Astrocyte (in vitro differentiated cells and primary cell): Measurements from ENCODE around the gene ZNF565.

Experiments
- CTCF ChIP-seq: IDR thresholded peaks from 2 replicates; pipeline ENCODE4 v1.5.1; 2011; ENCODE audit warnings: low read depth, mild to moderate bottlenecking, inconsistent platforms, low read length, moderate library complexity; ENCODE audit not compliant: insufficient read depth
- EZH2 ChIP-seq: IDR thresholded peaks from 2 replicates; pipeline ENCODE4 v1.6.1; 2012; ENCODE audit warnings: mild to moderate bottlenecking, low read length, inconsistent platforms; ENCODE audit not compliant: insufficient read depth

- TF ChIP-seq CTCF (no peak), EZH2 (no peak)
Measured at GRCh38 chr19:36254848-36255247, 40.4 kb upstream of the ZNF565 start.
